ENCODE results near the gene EXOC7. TPM values are rescaled to one million over a fixed set of nuclear protein-coding genes. Genes with fewer than 3 reads are reported as not detected.

Gene EXOC7
- polyA plus RNA-seq, 3 donors = 30.7 to 86.5 (median 42.4) TPM

DNA sequence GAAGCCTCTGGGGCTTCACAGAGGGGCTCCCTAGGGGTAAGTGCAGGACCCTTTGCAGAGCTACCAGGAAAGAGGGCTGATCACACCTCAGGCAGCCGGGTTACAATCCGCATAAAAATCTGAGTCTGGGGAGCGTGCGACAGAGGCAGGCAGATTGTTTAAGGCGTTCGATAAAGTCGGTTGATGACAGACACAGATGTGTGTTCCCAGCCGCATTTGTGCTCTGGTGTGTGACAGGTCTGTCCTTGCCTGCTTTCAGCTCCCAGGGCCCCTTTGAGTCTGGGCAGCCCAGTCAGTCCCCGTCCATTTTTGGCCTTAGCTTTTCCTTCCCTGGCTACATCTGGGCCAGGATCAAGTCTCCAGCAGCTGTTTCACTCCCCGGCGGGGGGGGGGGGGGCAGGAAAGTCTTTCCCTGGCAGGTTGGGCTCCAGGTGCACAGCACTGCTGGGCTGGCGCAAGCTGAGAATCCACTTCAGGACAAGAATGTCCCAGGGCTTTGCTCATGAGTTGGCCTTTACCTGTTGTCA, 25.9 kb downstream of the EXOC7 start:
- 36% methylated on average over 8 of the region's 12 CpGs for whole genome bisulfite sequencing (ENCODE audit: insufficient coverage)
- H3K4me3 ChIP-seq (replicated peaks in 1 of 3; ENCODE audit: low read depth in 2 of 3, low read length in 3 of 3) = no peak overlapping the region
- no peak overlapping the region for H3K9ac ChIP-seq (ENCODE audit: insufficient read depth, low read length, poor library complexity, severe bottlenecking)
- peaks cover 3% of the 10 kb centered on the region for H3K79me2 ChIP-seq (ENCODE audit: insufficient read depth, low read length)
- H3K36me3 ChIP-seq (replicated peaks in 1 of 2; ENCODE audit: control insufficient read depth in 1 of 2, insufficient read depth in 2 of 2, low read length in 2 of 2) = peaks cover 3 to 8% of the 10 kb centered on the region in 2 donors
- no peaks in the 10 kb centered on the region for H4K20me1 ChIP-seq (ENCODE audit: insufficient read depth, low read length)
- TF ChIP-seq, protein P1, sequence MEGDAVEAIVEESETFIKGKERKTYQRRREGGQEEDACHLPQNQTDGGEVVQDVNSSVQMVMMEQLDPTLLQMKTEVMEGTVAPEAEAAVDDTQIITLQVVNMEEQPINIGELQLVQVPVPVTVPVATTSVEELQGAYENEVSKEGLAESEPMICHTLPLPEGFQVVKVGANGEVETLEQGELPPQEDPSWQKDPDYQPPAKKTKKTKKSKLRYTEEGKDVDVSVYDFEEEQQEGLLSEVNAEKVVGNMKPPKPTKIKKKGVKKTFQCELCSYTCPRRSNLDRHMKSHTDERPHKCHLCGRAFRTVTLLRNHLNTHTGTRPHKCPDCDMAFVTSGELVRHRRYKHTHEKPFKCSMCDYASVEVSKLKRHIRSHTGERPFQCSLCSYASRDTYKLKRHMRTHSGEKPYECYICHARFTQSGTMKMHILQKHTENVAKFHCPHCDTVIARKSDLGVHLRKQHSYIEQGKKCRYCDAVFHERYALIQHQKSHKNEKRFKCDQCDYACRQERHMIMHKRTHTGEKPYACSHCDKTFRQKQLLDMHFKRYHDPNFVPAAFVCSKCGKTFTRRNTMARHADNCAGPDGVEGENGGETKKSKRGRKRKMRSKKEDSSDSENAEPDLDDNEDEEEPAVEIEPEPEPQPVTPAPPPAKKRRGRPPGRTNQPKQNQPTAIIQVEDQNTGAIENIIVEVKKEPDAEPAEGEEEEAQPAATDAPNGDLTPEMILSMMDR (IDR thresholded peaks at IDR 0.05) = no peak
- peak overlapping the region; percentile 54 to 96 for H3K4me3 Mint-ChIP-seq
- DNase-seq = no peak
- peaks cover 3 to 33% (median 19%) of the 10 kb centered on the region in 7 donors for H3K9me3 Mint-ChIP-seq
- H3K4me1 Mint-ChIP-seq = peaks cover 44% of the 10 kb centered on the region
- no peak overlapping the region for H3K27ac ChIP-seq (ENCODE audit: low read depth in 1 of 2, low read length in 2 of 2)
- H3K27me3 ChIP-seq (ENCODE audit: control insufficient read depth in 2 of 2, insufficient read depth in 2 of 2, low read length in 2 of 2) = peaks cover 37 to 76% of the 10 kb centered on the region in 2 donors
- intact Hi-C loops (cut with micrococcal nuclease) = no loop called here
- peaks cover 15 to 21% of the 10 kb centered on the region in 2 donors for H3K36me3 Mint-ChIP-seq
- no peak overlapping the region for H2AFZ ChIP-seq (ENCODE audit: insufficient read depth, low read depth, low read length, poor library complexity, severe bottlenecking)
- peak overlapping the region in 2 of 7 donors; percentile 30 to 75 for H3K27ac Mint-ChIP-seq
- H3K4me2 ChIP-seq (replicated peaks; ENCODE audit: extremely low read depth, low read length, poor library complexity, severe bottlenecking) = peak overlapping the region; percentile 47
- H3K4me1 ChIP-seq (ENCODE audit: control insufficient read depth in 1 of 2, insufficient read depth in 2 of 2, low read length in 2 of 2) = peaks cover 46 to 57% of the 10 kb centered on the region in 2 donors
- peaks cover 72 to 79% (median 72%) of the 10 kb centered on the region in 3 donors for H3K27me3 Mint-ChIP-seq (ENCODE audit: low read depth in 3 of 3)
- peaks cover 0 to 25% of the 10 kb centered on the region in 2 donors for H3K9me3 ChIP-seq (replicated peaks in 1 of 2; ENCODE audit: control insufficient read depth in 1 of 2, insufficient read depth in 1 of 2, low read length in 2 of 2)

DNA sequence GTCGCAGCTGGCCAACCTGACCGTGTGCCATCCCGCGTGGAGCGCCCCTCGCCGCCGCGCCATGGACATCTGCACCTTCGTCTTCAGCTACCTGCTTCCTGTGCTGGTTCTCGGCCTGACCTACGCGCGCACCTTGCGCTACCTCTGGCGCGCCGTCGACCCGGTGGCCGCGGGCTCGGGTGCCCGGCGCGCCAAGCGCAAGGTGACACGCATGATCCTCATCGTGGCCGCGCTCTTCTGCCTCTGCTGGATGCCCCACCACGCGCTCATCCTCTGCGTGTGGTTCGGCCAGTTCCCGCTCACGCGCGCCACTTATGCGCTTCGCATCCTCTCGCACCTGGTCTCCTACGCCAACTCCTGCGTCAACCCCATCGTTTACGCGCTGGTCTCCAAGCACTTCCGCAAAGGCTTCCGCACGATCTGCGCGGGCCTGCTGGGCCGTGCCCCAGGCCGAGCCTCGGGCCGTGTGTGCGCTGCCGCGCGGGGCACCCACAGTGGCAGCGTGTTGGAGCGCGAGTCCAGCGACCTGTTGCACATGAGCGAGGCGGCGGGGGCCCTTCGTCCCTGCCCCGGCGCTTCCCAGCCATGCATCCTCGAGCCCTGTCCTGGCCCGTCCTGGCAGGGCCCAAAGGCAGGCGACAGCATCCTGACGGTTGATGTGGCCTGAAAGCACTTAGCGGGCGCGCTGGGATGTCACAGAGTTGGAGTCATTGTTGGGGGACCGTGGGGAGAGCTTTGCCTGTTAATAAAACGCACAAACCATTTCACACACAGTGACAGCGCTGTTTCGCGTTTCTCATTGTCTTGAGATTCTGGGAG, 26.6 kb downstream of the EXOC7 start:
- H3K4me3 Mint-ChIP-seq = peak overlapping the region; percentile 54 to 96
- peaks cover 44% of the 10 kb centered on the region for H3K4me1 Mint-ChIP-seq
- WGBS (ENCODE audit: insufficient coverage) = 6% methylated on average over 74 of the region's 82 CpGs
- Histone ChIP-seq H2AFZ (ENCODE audit: insufficient read depth, low read depth, low read length, poor library complexity, severe bottlenecking) (peak overlapping the region; percentile 59), H3K36me3 (replicated peaks in 1 of 2; ENCODE audit: control insufficient read depth in 1 of 2, insufficient read depth in 2 of 2, low read length in 2 of 2) (peaks cover 0 to 2% of the 10 kb centered on the region in 2 donors), H3K4me3 (replicated peaks in 1 of 3; ENCODE audit: low read depth in 2 of 3, low read length in 3 of 3) (peak overlapping the region in 1 of 3 experiments; percentile 49), H3K4me2 (replicated peaks; ENCODE audit: extremely low read depth, low read length, poor library complexity, severe bottlenecking) (peak overlapping the region; percentile 47), H3K9me3 (replicated peaks in 1 of 2; ENCODE audit: control insufficient read depth in 1 of 2, insufficient read depth in 1 of 2, low read length in 2 of 2) (peaks cover 0 to 25% of the 10 kb centered on the region in 2 donors), H3K4me1 (ENCODE audit: control insufficient read depth in 1 of 2, insufficient read depth in 2 of 2, low read length in 2 of 2) (peaks cover 46 to 60% of the 10 kb centered on the region in 2 donors), H3K27ac (ENCODE audit: low read depth in 1 of 2, low read length in 2 of 2) (no peak overlapping the region), H3K27me3 (ENCODE audit: control insufficient read depth in 2 of 2, insufficient read depth in 2 of 2, low read length in 2 of 2) (peaks cover 37 to 76% of the 10 kb centered on the region in 2 donors), H3K9ac (ENCODE audit: insufficient read depth, low read length, poor library complexity, severe bottlenecking) (no peak overlapping the region), H4K20me1 (ENCODE audit: insufficient read depth, low read length) (no peaks in the 10 kb centered on the region), H3K79me2 (ENCODE audit: insufficient read depth, low read length) (peaks cover 10% of the 10 kb centered on the region)
- peaks cover 3 to 33% (median 19%) of the 10 kb centered on the region in 7 donors for H3K9me3 Mint-ChIP-seq
- intact Hi-C loops (cut with micrococcal nuclease) = no loop called here
- peak overlapping the region in 2 of 7 donors; percentile 30 to 75 for H3K27ac Mint-ChIP-seq
- DNase-seq = peak; percentile 37 to 59 (median 51)
- TF ChIP-seq, protein P1 (IDR thresholded peaks at IDR 0.05) = no peak
- peaks cover 72 to 79% (median 72%) of the 10 kb centered on the region in 3 donors for H3K27me3 Mint-ChIP-seq (ENCODE audit: low read depth in 3 of 3)
- H3K36me3 Mint-ChIP-seq = peaks cover 11 to 14% of the 10 kb centered on the region in 2 donors
